Smooth muscle cell (in vitro differentiated cells): ENCODE measurements around the gene BSND. TPM values are rescaled to one million over a fixed set of nuclear protein-coding genes. Genes with fewer than 3 reads are reported as not detected.

Experiments
- DNase-seq: peaks from one replicate; lab custom pipeline; 2025; ENCODE audit not compliant: unreplicated experiment; lab: John Stamatoyannopoulos, UW
- H2AFZ ChIP-seq: fragments of 200-600 bp; sonication (generic); 2 replicates; pipeline ENCODE4 v1.6.0; 2016; ENCODE audit warnings: antibody characterized with exemption, low read depth, mild to moderate bottlenecking
- H3F3A ChIP-seq: fragments of 200-600 bp; sonication (generic); 2 replicates; pipeline ENCODE4 v1.6.0; 2017; ENCODE audit warnings: antibody characterized with exemption, low read depth
- H3K27ac ChIP-seq: fragments of 200-600 bp; sonication (generic); 2 replicates; pipeline ENCODE4 v1.5.1; 2016; ENCODE audit warnings: low read depth, mild to moderate bottlenecking
- H3K27me3 ChIP-seq: fragments of 200-600 bp; sonication (generic); 2 replicates; pipeline ENCODE4 v1.6.1; 2016; ENCODE audit warnings: low read depth, mild to moderate bottlenecking
- H3K36me3 ChIP-seq: fragments of 200-600 bp; sonication (generic); 2 replicates; pipeline ENCODE4 v1.5.1; 2016; ENCODE audit warnings: low read depth
- H3K4me1 ChIP-seq: fragments of 200-600 bp; sonication (generic); 2 replicates; pipeline ENCODE4 v1.5.1; 2016; ENCODE audit warnings: low read depth
- H3K4me2 ChIP-seq: fragments of 200-600 bp; sonication (generic); 2 replicates; pipeline ENCODE4 v1.6.0; 2016; ENCODE audit warnings: mild to moderate bottlenecking
- H3K4me3 ChIP-seq: fragments of 200-600 bp; sonication (generic); 2 replicates; pipeline ENCODE4 v1.5.1; 2016; ENCODE audit warnings: mild to moderate bottlenecking
- H3K79me2 ChIP-seq: fragments of 200-600 bp; sonication (generic); 2 replicates; pipeline ENCODE4 v1.6.0; 2016; ENCODE audit warnings: low read depth, mild to moderate bottlenecking
- H3K9ac ChIP-seq: fragments of 200-600 bp; sonication (generic); 2 replicates; pipeline ENCODE4 v1.6.0; 2016; ENCODE audit warnings: low read depth
- H3K9me3 ChIP-seq: fragments of 200-600 bp; sonication (generic); replicated peaks from 2 replicates; pipeline ENCODE4 v1.5.1; 2016; ENCODE audit warnings: low read depth
- H4K20me1 ChIP-seq: fragments of 200-600 bp; sonication (generic); 2 replicates; pipeline ENCODE4 v1.6.0; 2016; ENCODE audit warnings: low read depth
- WGBS: methylation state at CpG from one replicate; pipeline ENCODE4 v1.1.7; 2016; ENCODE audit warnings: low lambda C conversion rate; 5-methylcytosine and 5-hydroxymethylcytosine counted together
- polyA plus RNA-seq: library from polyadenylated mRNA; unstranded; fragments of >200 nt; fragmentation: Nextera tagmentation; extraction: Ambion mirVana; gene quantifications from 2 replicates; pipeline ENCODE4 v1.2.1, GENCODE V29; 2016
- total RNA-seq: library from RNA; depleted of rRNA; stranded (reverse); fragments of >200 nt; gene quantifications from 2 replicates; pipeline ENCODE4 v1.2.3, GENCODE V29; 2014
- TF ChIP-seq, protein P1 (sequence below): fragments of 200-600 bp; sonication (generic); IDR thresholded peaks from 2 replicates; pipeline ENCODE4 v1.5.1; 2017; ENCODE audit warnings: borderline replicate concordance, mild to moderate bottlenecking, antibody characterized with exemption; ENCODE audit not compliant: insufficient read depth, poor library complexity, severe bottlenecking

Gene BSND
- total and polyA plus RNA-seq, 2 experiments from 2014 or later, result not detected

DNA sequence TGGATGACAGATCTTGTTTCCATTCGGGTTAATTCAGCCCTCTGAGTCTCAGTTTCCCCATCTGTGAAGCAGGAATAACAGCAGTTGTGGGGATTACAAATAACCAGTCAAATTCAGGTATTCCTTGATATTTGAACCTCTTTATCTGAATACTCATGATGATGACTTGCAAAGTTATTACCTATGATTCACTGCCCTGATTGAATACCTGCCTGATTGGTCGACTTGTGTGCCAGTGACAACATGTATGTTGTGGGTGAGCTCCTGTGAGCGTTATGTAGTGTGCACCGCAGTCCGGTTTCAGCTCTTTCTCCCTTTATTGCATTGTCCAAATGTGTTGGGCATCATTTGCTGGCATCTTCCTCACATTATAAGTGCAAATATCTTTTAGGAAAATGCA is 27.8 kb upstream of the BSND start:
- no peaks in the 10 kb centered on the region for H3K79me2 ChIP-seq
- no peak overlapping the region for H3K4me3 ChIP-seq
- H3K9me3 ChIP-seq, result no peaks in the 10 kb centered on the region
- H3K4me2 ChIP-seq, result no peak overlapping the region
- H2AFZ ChIP-seq, result no peak overlapping the region
- H3K36me3 ChIP-seq, result no peaks in the 10 kb centered on the region
- WGBS, result 86% methylated on average over 5 of the region's 5 CpGs
- H3F3A ChIP-seq, result no peaks in the 10 kb centered on the region
- TF ChIP-seq, protein P1, sequence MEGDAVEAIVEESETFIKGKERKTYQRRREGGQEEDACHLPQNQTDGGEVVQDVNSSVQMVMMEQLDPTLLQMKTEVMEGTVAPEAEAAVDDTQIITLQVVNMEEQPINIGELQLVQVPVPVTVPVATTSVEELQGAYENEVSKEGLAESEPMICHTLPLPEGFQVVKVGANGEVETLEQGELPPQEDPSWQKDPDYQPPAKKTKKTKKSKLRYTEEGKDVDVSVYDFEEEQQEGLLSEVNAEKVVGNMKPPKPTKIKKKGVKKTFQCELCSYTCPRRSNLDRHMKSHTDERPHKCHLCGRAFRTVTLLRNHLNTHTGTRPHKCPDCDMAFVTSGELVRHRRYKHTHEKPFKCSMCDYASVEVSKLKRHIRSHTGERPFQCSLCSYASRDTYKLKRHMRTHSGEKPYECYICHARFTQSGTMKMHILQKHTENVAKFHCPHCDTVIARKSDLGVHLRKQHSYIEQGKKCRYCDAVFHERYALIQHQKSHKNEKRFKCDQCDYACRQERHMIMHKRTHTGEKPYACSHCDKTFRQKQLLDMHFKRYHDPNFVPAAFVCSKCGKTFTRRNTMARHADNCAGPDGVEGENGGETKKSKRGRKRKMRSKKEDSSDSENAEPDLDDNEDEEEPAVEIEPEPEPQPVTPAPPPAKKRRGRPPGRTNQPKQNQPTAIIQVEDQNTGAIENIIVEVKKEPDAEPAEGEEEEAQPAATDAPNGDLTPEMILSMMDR, result no peak
- H3K27ac ChIP-seq, result no peak overlapping the region
- H3K9ac ChIP-seq, result no peak overlapping the region
- peaks cover 2% of the 10 kb centered on the region for H3K4me1 ChIP-seq
- H4K20me1 ChIP-seq, result no peaks in the 10 kb centered on the region
- no peak for DNase-seq
- H3K27me3 ChIP-seq, result no peaks in the 10 kb centered on the region

DNA sequence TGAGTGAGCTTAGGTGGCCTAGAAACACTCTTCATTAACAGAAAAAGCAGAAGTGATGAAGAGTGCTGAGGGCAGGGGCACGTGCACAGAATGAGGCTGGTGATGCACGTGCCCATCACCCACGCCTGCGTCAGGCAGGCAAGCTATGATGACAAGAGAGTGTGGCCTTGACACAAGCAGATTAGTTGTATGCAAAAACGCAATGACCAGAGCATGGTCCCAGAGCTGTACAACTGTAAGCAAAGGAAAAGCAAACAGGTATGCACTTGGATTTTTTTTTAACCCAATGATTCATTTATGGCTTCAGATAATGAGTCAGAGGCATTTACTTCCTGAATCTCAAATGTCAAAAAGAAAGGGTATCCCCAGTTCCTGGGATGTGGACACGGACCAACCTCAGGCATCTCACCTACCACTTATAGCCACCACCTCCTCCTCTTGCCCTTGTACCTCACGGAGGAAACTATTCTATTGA is 27.4 kb upstream of the BSND start:
- TF ChIP-seq, protein P1, result no peak

DNA sequence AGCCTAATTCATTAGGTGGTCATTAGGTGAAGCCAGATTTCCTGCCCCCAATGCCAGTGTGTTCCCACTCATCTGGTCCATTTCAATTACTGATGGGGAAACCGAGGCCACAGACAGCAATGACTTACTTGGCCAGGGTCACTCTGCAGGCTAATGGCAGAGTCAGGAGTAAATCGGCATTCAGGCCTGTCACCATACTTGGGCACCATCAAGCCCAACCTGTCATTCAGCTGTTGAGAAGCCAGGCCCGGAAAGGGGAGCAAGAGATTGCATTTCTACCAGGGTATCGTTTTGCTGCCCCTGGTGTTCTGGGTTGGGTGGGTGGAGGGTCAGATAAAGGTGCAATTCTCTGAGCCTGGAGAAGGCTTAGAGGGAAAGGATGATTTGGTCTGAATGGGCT is 26.3 kb upstream of the BSND start:
- Histone ChIP-seq H3K9me3 (no peaks in the 10 kb centered on the region), H3F3A (no peaks in the 10 kb centered on the region), H3K27ac (no peak overlapping the region), H2AFZ (no peak overlapping the region), H4K20me1 (no peaks in the 10 kb centered on the region), H3K4me2 (no peak overlapping the region), H3K4me1 (peaks cover 2% of the 10 kb centered on the region), H3K27me3 (no peaks in the 10 kb centered on the region), H3K4me3 (no peak overlapping the region), H3K9ac (no peak overlapping the region), H3K36me3 (no peaks in the 10 kb centered on the region), H3K79me2 (no peaks in the 10 kb centered on the region)
- WGBS, result 95% methylated on average over 4 of the region's 4 CpGs
- DNase-seq, result no peak
- TF ChIP-seq, protein P1, result no peak

More for the DNA sequence above, 27.4 kb upstream of the BSND start:
- no peak overlapping the region for H3K9ac ChIP-seq
- H3K79me2 ChIP-seq, result no peaks in the 10 kb centered on the region
- no peak overlapping the region for H3K4me2 ChIP-seq
- no peaks in the 10 kb centered on the region for H3F3A ChIP-seq
- WGBS, result 83% methylated on average over 7 of the region's 7 CpGs
- H3K4me1 ChIP-seq, result peaks cover 2% of the 10 kb centered on the region
- no peaks in the 10 kb centered on the region for H3K36me3 ChIP-seq
- H3K27me3 ChIP-seq, result no peaks in the 10 kb centered on the region
- no peak overlapping the region for H3K4me3 ChIP-seq
- H2AFZ ChIP-seq, result no peak overlapping the region
- DNase-seq, result no peak
- no peaks in the 10 kb centered on the region for H3K9me3 ChIP-seq
- H4K20me1 ChIP-seq, result no peaks in the 10 kb centered on the region
- H3K27ac ChIP-seq, result no peak overlapping the region

DNA sequence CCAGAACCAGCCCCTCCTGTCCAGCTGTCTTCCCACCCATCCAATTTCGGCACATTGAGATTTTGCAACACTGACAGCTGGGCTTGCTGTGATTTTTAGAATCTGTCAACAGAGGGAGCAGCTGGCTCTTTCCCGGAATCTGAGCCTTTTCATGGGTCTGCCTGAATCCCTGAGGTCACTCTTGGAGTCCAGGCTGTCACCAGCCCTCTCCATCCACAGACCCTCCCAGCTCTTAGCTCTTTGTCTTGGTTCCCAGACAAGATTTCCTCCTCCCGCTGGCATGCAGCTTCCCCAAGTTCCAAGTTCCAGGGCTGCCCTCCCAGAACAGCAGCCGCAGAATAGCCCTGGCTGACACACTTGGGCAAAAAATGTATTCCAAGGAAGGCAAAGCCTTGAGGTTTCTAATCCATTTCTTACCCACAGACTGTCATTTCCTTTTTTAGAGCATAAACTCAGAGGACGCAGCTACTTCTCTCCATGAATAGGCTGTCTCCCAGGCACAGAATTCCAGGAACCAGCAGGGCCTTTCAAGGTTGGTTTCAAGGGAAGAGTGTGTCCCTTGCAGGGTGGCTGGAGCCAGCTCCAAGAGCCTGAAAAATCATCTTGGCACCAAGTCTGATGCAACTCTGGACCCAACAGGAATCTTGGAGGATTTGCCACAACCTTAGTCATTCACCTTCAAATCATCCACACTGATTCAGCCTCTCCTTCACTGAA is 25.4 kb upstream of the BSND start:
- no peaks in the 10 kb centered on the region for H3K36me3 ChIP-seq
- H3K4me3 ChIP-seq, result no peak overlapping the region
- DNase-seq, result no peak
- no peaks in the 10 kb centered on the region for H3K79me2 ChIP-seq
- no peaks in the 10 kb centered on the region for H3F3A ChIP-seq
- no peaks in the 10 kb centered on the region for H4K20me1 ChIP-seq
- H3K27me3 ChIP-seq, result peaks cover 7% of the 10 kb centered on the region
- TF ChIP-seq, protein P1, result peak; percentile 31
- no peak overlapping the region for H3K9ac ChIP-seq
- peak overlapping the region; percentile 70 for H2AFZ ChIP-seq
- H3K27ac ChIP-seq, result peak overlapping the region; percentile 60
- H3K4me2 ChIP-seq, result peak overlapping the region; percentile 56
- WGBS, result 19% methylated on average over 5 of the region's 5 CpGs
- no peaks in the 10 kb centered on the region for H3K9me3 ChIP-seq
- peaks cover 2% of the 10 kb centered on the region for H3K4me1 ChIP-seq
